ENCODE data around the gene MBNL1.

GRCh38 chr3:152244517-152244888 is 24.2 kb upstream of the MBNL1 start:
- TF ChIP-seq CTCF (conservative IDR thresholded peaks at IDR 0.05 in 1 of 2, IDR thresholded peaks at IDR 0.05 in 1 of 2; ENCODE audit: extremely low read depth in 1 of 2, insufficient read depth in 1 of 2, low read depth in 1 of 2, low read length in 2 of 2) (no peak), EZH2 (IDR thresholded peaks at IDR 0.05; ENCODE audit: borderline replicate concordance, low read length) (no peak)

Measured in mammary epithelial cell (primary cell).